ENCODE measurements around the gene COX7A2L. TPM values are rescaled to one million over a fixed set of nuclear protein-coding genes. Genes with fewer than 3 reads are reported as not detected.

COX7A2L gene
- total RNA-seq, 4 donors from 2014 or later: 108 to 152 (median 126) TPM

- ATAC-seq (ENCODE audit: low FRiP score) (no peak), DNase-seq (ENCODE audit: low spot score) (no peak)
- TF ChIP-seq, protein P1, sequence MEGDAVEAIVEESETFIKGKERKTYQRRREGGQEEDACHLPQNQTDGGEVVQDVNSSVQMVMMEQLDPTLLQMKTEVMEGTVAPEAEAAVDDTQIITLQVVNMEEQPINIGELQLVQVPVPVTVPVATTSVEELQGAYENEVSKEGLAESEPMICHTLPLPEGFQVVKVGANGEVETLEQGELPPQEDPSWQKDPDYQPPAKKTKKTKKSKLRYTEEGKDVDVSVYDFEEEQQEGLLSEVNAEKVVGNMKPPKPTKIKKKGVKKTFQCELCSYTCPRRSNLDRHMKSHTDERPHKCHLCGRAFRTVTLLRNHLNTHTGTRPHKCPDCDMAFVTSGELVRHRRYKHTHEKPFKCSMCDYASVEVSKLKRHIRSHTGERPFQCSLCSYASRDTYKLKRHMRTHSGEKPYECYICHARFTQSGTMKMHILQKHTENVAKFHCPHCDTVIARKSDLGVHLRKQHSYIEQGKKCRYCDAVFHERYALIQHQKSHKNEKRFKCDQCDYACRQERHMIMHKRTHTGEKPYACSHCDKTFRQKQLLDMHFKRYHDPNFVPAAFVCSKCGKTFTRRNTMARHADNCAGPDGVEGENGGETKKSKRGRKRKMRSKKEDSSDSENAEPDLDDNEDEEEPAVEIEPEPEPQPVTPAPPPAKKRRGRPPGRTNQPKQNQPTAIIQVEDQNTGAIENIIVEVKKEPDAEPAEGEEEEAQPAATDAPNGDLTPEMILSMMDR (IDR thresholded peaks at IDR 0.05): no peak
Observed at GRCh38 chr2:42376758-42377157, 15.7 kb upstream of the COX7A2L start.

DNA sequence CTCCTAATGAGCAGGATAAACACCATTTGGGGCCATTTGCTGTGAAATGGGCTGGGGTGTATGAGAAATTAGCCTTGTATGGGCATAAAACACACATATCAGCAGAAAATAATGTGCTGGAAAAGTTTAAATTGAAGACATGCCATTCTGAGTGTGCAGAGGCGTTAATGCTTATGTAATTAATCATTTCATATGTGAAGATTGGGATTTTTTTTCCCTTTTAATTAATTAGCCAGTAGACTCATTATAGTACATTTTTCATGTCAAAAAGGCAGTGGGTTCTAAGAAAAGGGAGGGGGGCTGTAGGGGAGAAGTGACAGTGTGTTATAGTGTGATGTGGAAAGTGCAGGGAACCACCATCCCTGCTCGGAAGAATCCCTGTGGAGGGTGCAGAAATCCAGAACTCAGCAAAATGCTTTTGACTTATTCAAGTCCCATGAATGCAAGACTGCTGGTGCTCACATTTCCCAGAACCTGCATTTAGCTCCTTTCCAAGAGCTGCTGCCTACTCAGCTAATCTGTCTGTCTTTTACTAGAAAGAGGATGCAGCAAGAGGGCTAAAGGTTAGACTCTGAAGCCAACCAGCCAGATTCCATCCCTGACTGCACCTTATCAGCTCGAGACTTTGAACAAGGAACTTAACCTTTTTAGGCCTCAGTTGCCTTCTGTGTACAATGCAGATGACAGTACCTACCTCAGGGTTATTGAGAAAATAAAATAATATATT is 11.6 kb upstream of the COX7A2L start:
- DNase-seq (ENCODE audit: low spot score): no peak
- TF ChIP-seq, protein P1 (IDR thresholded peaks at IDR 0.05): no peak
- no peak for ATAC-seq (ENCODE audit: low FRiP score)

GRCh38 chr2:42371611-42372473 is 10.8 kb upstream of the COX7A2L start:
- TF ChIP-seq, protein P1 (IDR thresholded peaks at IDR 0.05): no peak
- no peak for DNase-seq (ENCODE audit: low spot score)
- ATAC-seq (ENCODE audit: low FRiP score): no peak

- DNase-seq (ENCODE audit: low spot score) (no peak), ATAC-seq (ENCODE audit: low FRiP score) (no peak)
Observed at GRCh38 chr2:42369532-42370229, 8.7 kb upstream of the COX7A2L start.

DNA sequence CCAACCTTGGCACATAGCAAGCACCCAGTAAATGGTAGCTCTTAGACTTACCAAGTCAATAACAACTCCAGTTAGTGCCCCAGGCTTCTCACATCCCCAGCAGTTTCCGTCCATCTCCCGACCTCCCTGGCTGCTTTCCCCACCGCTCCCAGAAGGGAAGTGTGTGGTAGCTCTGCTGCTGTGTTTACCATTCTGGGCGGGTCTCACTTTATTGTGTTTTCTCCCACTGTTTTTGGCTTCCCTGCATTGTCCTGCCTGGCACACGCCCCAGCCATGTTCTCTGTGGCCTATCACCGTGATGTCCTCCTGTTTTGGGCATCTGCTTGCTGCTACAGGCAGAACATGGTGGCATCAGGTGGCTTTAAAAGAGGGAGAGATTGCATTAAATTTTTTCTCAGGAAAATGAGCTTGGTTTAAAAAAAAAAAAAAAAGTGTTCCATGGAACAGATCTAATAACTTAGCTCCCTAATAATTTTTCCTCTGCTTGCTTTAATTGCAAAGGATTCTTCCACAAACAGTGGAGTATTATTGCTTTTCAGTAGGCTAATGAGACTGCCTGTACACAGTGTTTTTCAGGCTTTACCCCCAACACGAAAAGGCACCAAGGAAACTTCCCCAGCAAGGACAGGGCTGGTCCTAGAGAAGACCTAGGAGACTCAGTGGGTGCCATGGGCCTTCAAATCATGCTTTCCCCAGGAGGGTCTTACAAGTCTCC is 8.0 kb upstream of the COX7A2L start:
- ATAC-seq (ENCODE audit: low FRiP score): no peak
- TF ChIP-seq, protein P1 (IDR thresholded peaks at IDR 0.05): no peak
- no peak for DNase-seq (ENCODE audit: low spot score)

More at GRCh38 chr2:42369532-42370229, 8.7 kb upstream of the COX7A2L start:
- TF ChIP-seq, protein P1 (IDR thresholded peaks at IDR 0.05): no peak

DNA sequence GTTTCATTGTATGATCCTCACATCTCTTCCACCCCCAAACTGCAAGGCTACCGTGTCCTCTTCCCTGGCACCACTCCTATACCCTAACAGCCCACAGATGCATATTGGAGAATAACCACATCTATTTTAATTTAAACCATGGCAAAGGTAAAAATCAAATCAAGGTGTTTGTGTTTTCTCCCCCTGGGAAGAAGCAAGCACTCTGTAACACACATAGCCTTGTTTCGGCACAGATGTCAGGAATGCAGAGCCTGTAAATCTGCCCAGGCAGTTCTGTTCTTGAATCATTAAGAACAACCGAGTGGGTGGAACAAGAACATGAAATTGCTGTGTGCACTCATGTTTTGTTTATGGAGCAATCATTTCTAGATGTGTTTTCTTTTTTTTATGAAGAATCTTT is 6.8 kb upstream of the COX7A2L start:
- TF ChIP-seq, protein P1 (IDR thresholded peaks at IDR 0.05): no peak
- DNase-seq (ENCODE audit: low spot score): no peak
- no peak for ATAC-seq (ENCODE audit: low FRiP score)
